ENCODE measurements around the gene TBC1D22A. TPM values are rescaled to one million over a fixed set of nuclear protein-coding genes. Genes with fewer than 3 reads are reported as not detected.

Gene TBC1D22A
- total and polyA plus RNA-seq, 2 donors (not counting 3 experiments of a cell fraction or from before 2014, with no cell fraction given): 26.1 to 32.4 TPM

GRCh38 chr22:46922037-46922436 lies 159.6 kb downstream of the TBC1D22A start:
- Histone ChIP-seq H3K4me2 (ENCODE audit: insufficient read depth, low read length) (no peak overlapping the region), H3K4me1 (ENCODE audit: control insufficient read depth, extremely low read depth, insufficient read depth, low read length) (no peaks in the 10 kb centered on the region), H3K36me3 (ENCODE audit: control insufficient read depth in 2 of 2, extremely low read depth in 1 of 2, insufficient read depth in 2 of 2, low read length in 2 of 2) (peaks cover 0 to 2% of the 10 kb centered on the region in 2 experiments), H3K27me3 (ENCODE audit: control insufficient read depth in 2 of 2, insufficient read depth in 2 of 2, low read length in 2 of 2) (no peaks in the 10 kb centered on the region), H3K9ac (replicated peaks; ENCODE audit: extremely low read depth, insufficient read depth, low read length) (no peak overlapping the region), H3K9me1 (replicated peaks; ENCODE audit: control insufficient read depth, extremely low read depth, insufficient read depth, low read length) (no peaks in the 10 kb centered on the region), H3K4me3 (replicated peaks in 1 of 3; ENCODE audit: insufficient read depth in 1 of 3, low read depth in 1 of 3, low read length in 3 of 3) (no peak overlapping the region), H2AFZ (ENCODE audit: low read depth, low read length) (no peak overlapping the region), H4K20me1 (replicated peaks; ENCODE audit: control insufficient read depth, extremely low read depth, insufficient read depth, low read length) (no peaks in the 10 kb centered on the region), H3K27ac (ENCODE audit: insufficient read depth, low read depth, low read length) (no peak overlapping the region), H3K79me2 (ENCODE audit: control insufficient read depth, insufficient read depth, low read length) (no peaks in the 10 kb centered on the region), H3K9me3 (replicated peaks; ENCODE audit: control insufficient read depth, insufficient read depth, low read length) (no peaks in the 10 kb centered on the region)
- no TSS peak for BruUV-seq (replicated peaks)
- dilution Hi-C loops (cut with MboI; ENCODE audit: extremely low pct_ligation_motif_present, low sequenced_read_pairs): no loop called here
- intact Hi-C loops (cut with micrococcal nuclease): no loop called here
- DNase-seq (ENCODE audit: low read depth, low spot score): no peak
- FAIRE-seq: no peak
- CTCF ChIA-PET: no interaction called here
- POLR2A ChIA-PET: no interaction called here
- TF ChIP-seq FOS (IDR thresholded peaks at IDR 0.05; ENCODE audit: borderline replicate concordance, insufficient read depth, low read length) (no peak), POLR2AphosphoS5 (IDR thresholded peaks at IDR 0.05; ENCODE audit: insufficient read depth, low read depth, low read length) (no peak), EZH2 (IDR thresholded peaks at IDR 0.05; ENCODE audit: borderline replicate concordance, low read depth, low read length, severe bottlenecking) (no peak), POLR2A (IDR thresholded peaks at IDR 0.05; ENCODE audit: low read depth, low read length) (no peak), GATA2 (IDR thresholded peaks at IDR 0.05; ENCODE audit: insufficient read depth, insufficient read length, low read depth, low read length) (no peak), JUN (IDR thresholded peaks at IDR 0.05; ENCODE audit: borderline replicate concordance, insufficient read depth, insufficient read length, low read depth) (no peak), CTCF (IDR thresholded peaks at IDR 0.05; ENCODE audit: extremely low read depth in 1 of 2, insufficient read depth in 1 of 2, low read depth in 1 of 2, low read length in 2 of 2) (no peak), MAX (IDR thresholded peaks at IDR 0.05; ENCODE audit: insufficient read depth, insufficient read length) (no peak), MYC (IDR thresholded peaks at IDR 0.05; ENCODE audit: low read depth, low read length) (no peak)
